Upper lobe of left lung (tissue), 6 donors: ENCODE measurements around the gene ARHGAP45. TPM values are rescaled to one million over a fixed set of nuclear protein-coding genes. Genes with fewer than 3 reads are reported as not detected.

Experiments used
- ATAC-seq, 2 donors: fragments of 200-7000 bp; cut with Tn5 transposase; one replicate each; pipeline ENCODE4 v1.9.1; 2022; ENCODE audit warnings: mild to moderate bottlenecking in 2 of 2, moderate library complexity in 2 of 2; ENCODE audit not compliant: low FRiP score in 2 of 2
- DNase-seq, 2 donors: peaks; one replicate each; pipeline ENCODE4 v3.0.0-alpha.2; 2019 to 2020
- H3K27ac ChIP-seq, 4 donors: fragments of 200-600 bp; sonication (generic); one replicate each; pipeline ENCODE4 v1.5.1; 2016 to 2019
- H3K27me3 ChIP-seq, 4 donors: fragments of 200-600 bp; sonication (generic); one replicate each; pipeline ENCODE4 v1.5.1; 2017 to 2019
- H3K36me3 ChIP-seq, 4 donors: fragments of 200-600 bp; sonication (generic); one replicate each; pipeline ENCODE4 v1.5.1; 2016 to 2019
- H3K4me1 ChIP-seq, 4 donors: fragments of 200-600 bp; sonication (generic); one replicate each; pipeline ENCODE4 v1.5.1; 2018 to 2019
- H3K4me3 ChIP-seq, 4 donors: fragments of 200-600 bp; sonication (generic); one replicate each; pipeline ENCODE4 v1.5.1; 2017 to 2019; ENCODE audit warnings: mild to moderate bottlenecking in 2 of 4, moderate library complexity in 1 of 4
- H3K9me3 ChIP-seq, 4 donors: fragments of 200-600 bp; sonication (generic); one replicate each; pipeline ENCODE4 v1.5.1; 2018 to 2019
- EP300 ChIP-seq, 4 donors: sonication (generic); formaldehyde crosslinking; IDR thresholded peaks; one replicate each; pipeline ENCODE4 v1.5.1; 2017; ENCODE audit warnings: antibody characterized with exemption in 4 of 4, control low read depth in 2 of 4
- POLR2A ChIP-seq, 4 donors: fragments of 450-650 bp; IDR thresholded peaks; one replicate each; pipeline ENCODE4 v1.5.1; 2016 to 2017; ENCODE audit warnings: antibody characterized with exemption in 4 of 4, mild to moderate bottlenecking in 2 of 4
- POLR2AphosphoS5 ChIP-seq, 2 donors: sonication (generic); formaldehyde crosslinking; IDR thresholded peaks; one replicate each; pipeline ENCODE4 v1.5.1; 2017; ENCODE audit warnings: antibody characterized with exemption in 2 of 2
- WGBS, 2 donors: methylation state at CpG; one replicate each; pipeline ENCODE4 v1.1.5; 2017 to 2018; 5-methylcytosine and 5-hydroxymethylcytosine counted together
- total RNA-seq, 6 donors: library from RNA; depleted of rRNA in 4 of 6; stranded (reverse); fragments of >200 nt in 4 of 6; gene quantifications; one replicate each; pipeline versions ENCODE4 v1.1.0 to v1.2.1, GENCODE V29; 2016 to 2021
- TF ChIP-seq, protein P1 (sequence below), 6 experiments: fragments of 450-650 bp in 4 of 6; fragments of 200-600 bp in 2 of 6; sonication (generic) in 2 of 6; IDR thresholded peaks; one replicate each; pipeline ENCODE4 v1.5.1; 2016 to 2019; ENCODE audit warnings: antibody characterized with exemption in 6 of 6
- donor health status: DM: no; HTN: no; CAD: no; lungs with moderate emphysema.
- donor health status: DM: no; HTN: yes; CAD: no; lungs with severe emphysema.

Gene ARHGAP45
- total RNA-seq, 6 donors from 2014 or later: 91.6 to 332 (median 123) TPM

DNA sequence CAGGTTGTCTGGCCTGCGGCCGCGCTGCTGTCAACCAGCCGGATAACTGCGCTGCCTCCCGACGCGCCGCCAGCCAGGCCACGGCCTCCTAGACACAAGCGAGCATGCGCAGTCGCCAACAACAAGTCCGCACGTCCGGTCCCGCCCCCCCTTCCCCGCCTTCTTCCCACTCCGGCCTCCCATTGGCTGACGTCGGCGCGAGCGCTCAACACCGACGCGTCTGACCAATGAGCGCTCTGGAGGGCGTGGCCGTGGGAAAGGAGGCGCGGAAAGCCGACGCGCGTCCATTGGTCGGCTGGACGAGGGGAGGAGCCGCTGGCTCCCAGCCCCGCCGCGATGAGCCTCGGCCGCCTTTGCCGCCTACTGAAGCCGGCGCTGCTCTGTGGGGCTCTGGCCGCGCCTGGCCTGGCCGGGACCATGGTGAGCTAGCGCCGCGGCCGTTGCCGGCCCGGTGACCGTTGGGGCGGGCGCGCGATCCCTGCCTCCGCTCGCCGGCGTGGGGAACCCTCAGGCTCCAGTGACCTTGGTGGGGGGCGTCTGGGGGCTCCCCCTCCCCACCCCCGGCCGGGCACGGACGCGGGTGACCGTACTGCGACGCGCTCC lies 36.8 kb downstream of the ARHGAP45 start, which contains the start of gene GPX4:
TSS of gene GPX4 (plus strand) at position 287 of the 603 bp plus-strand sequence. CDS start at position 337, 50 bp downstream.
- ATAC-seq (peak; percentile 90 to 93), DNase-seq (peak; percentile 98)
- peaks cover 59 to 79% (median 71%) of the 10 kb centered on the region in 4 donors for H3K4me1 ChIP-seq
- H3K27ac ChIP-seq: peak within 1 kb of the TSS; percentile 96 to 100 (median 97)
- TF ChIP-seq EP300 (IDR thresholded peaks at IDR 0.05): peak in 1 of 4 donors; percentile 76
- peak; percentile 92 to 97 for TF ChIP-seq POLR2AphosphoS5 (IDR thresholded peaks at IDR 0.05)
- TF ChIP-seq POLR2A (IDR thresholded peaks at IDR 0.05): peak in 3 of 4 donors; percentile 94 to 99 (median 98)
- TF ChIP-seq, protein P1, sequence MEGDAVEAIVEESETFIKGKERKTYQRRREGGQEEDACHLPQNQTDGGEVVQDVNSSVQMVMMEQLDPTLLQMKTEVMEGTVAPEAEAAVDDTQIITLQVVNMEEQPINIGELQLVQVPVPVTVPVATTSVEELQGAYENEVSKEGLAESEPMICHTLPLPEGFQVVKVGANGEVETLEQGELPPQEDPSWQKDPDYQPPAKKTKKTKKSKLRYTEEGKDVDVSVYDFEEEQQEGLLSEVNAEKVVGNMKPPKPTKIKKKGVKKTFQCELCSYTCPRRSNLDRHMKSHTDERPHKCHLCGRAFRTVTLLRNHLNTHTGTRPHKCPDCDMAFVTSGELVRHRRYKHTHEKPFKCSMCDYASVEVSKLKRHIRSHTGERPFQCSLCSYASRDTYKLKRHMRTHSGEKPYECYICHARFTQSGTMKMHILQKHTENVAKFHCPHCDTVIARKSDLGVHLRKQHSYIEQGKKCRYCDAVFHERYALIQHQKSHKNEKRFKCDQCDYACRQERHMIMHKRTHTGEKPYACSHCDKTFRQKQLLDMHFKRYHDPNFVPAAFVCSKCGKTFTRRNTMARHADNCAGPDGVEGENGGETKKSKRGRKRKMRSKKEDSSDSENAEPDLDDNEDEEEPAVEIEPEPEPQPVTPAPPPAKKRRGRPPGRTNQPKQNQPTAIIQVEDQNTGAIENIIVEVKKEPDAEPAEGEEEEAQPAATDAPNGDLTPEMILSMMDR (IDR thresholded peaks at IDR 0.05): no peak
- H3K4me3 ChIP-seq: peak within 1 kb of the TSS; percentile 77 to 96 (median 86)
- peaks cover 13 to 32% (median 32%) of the 10 kb centered on the region in 4 donors for H3K36me3 ChIP-seq
- 0 to 3% methylated on average over 6 to 23 of the region's 75 CpGs for WGBS, 2 donors
- no peaks in the 10 kb centered on the region for H3K27me3 ChIP-seq
- H3K9me3 ChIP-seq: no peaks in the 10 kb centered on the region

DNA sequence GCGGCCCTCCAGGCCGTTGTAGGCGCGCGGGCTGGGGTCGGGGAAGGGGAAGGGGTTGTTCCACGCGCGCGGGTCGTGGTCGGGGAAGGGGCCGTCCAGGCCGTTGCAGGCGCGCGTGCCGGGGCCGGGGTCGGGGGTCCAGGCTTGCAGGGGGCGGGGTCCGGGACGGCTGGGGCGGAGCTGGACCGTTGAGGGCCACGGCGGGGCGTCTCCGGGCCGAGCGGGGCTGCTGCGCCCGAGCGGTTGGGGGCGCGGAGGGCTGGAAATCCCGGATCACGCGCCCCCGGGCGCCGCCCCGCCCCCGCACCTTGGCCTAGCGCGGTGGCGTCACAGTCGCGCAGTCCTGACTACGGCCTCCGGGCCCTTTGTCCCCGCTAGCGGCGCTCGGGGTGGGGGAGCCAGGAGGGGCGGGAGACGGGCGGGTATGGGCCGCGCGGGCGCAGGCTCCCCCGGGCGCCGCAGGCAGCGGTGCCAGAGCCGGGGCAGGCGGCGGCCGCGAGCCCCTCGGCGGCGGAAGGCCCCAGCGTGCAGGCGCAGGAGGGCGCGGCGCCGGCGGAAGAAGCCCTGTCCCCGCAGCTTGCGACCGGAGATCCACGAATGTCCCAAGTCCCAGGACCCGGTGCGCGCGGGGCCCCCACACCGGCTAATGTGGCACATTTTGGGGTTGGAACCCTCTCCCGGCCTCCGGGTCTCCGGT lies 37.5 kb downstream of the ARHGAP45 start:
- H3K9me3 ChIP-seq: no peaks in the 10 kb centered on the region
- H3K4me1 ChIP-seq: peaks cover 53 to 72% (median 65%) of the 10 kb centered on the region in 4 donors
- TF ChIP-seq EP300 (IDR thresholded peaks at IDR 0.05) (peak in 1 of 4 donors; percentile 18), POLR2A (IDR thresholded peaks at IDR 0.05) (no peak), POLR2AphosphoS5 (IDR thresholded peaks at IDR 0.05) (peak in 1 of 2 donors; percentile 3)
- TF ChIP-seq, protein P1 (IDR thresholded peaks at IDR 0.05): peak in 3 of 6 experiments; percentile 11 to 27 (median 17)
- peak; percentile 9 to 60 for ATAC-seq
- H3K36me3 ChIP-seq: peaks cover 18 to 39% (median 38%) of the 10 kb centered on the region in 4 donors
- H3K27me3 ChIP-seq: no peaks in the 10 kb centered on the region
- peak overlapping the region; percentile 96 to 100 (median 97) for H3K27ac ChIP-seq
- DNase-seq: peak; percentile 85 to 96
- peak overlapping the region; percentile 77 to 96 (median 86) for H3K4me3 ChIP-seq
- 0% methylated on average over 48 of the region's 93 CpGs; no CpG with 5 or more reads in 1 of the 2 donors for WGBS, 2 donors

DNA sequence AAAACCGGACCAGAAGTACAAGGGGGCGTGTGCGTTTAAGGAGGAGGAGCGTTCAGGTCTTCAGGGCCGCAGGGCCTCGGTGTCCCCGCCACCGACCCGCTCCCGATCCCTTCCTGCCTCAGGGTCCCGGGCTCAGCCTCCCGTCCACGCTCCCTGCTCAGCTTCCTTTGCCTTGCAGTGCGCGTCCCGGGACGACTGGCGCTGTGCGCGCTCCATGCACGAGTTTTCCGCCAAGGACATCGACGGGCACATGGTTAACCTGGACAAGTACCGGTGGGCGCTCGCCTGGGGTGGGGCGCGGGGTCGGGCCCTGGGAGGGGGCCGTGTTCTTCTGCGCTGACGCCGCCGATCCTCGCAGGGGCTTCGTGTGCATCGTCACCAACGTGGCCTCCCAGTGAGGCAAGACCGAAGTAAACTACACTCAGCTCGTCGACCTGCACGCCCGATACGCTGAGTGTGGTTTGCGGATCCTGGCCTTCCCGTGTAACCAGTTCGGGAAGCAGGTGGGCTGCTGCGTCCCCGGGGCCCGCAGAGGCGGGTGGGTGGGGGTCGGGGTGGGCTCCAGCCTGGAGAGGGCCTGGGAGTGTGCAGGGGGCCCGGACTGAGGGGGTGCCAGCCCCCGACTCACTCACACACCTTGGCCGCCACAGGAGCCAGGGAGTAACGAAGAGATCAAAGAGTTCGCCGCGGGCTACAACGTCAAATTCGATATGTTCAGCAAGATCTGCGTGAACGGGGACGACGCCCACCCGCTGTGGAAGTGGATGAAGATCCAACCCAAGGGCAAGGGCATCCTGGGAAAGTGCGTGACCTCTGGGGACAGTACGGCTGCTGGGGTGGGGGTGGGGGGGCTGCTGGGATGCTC lies 38.3 kb downstream of the ARHGAP45 start:
- DNase-seq: peak in 1 of 2 donors; percentile 89
- no peak for ATAC-seq
- 40 to 70% methylated on average over 17 to 53 of the region's 69 CpGs for WGBS, 2 donors
- peaks cover 18 to 46% (median 46%) of the 10 kb centered on the region in 4 donors for H3K36me3 ChIP-seq
- no peaks in the 10 kb centered on the region for H3K9me3 ChIP-seq
- H3K4me1 ChIP-seq: peaks cover 45 to 65% (median 58%) of the 10 kb centered on the region in 4 donors
- peak; percentile 16 to 40 for TF ChIP-seq POLR2AphosphoS5 (IDR thresholded peaks at IDR 0.05)
- no peak for TF ChIP-seq POLR2A (IDR thresholded peaks at IDR 0.05)
- H3K4me3 ChIP-seq: peak overlapping the region; percentile 25 to 96 (median 86)
- H3K27me3 ChIP-seq: no peaks in the 10 kb centered on the region
- peak overlapping the region; percentile 96 to 100 (median 97) for H3K27ac ChIP-seq

DNA sequence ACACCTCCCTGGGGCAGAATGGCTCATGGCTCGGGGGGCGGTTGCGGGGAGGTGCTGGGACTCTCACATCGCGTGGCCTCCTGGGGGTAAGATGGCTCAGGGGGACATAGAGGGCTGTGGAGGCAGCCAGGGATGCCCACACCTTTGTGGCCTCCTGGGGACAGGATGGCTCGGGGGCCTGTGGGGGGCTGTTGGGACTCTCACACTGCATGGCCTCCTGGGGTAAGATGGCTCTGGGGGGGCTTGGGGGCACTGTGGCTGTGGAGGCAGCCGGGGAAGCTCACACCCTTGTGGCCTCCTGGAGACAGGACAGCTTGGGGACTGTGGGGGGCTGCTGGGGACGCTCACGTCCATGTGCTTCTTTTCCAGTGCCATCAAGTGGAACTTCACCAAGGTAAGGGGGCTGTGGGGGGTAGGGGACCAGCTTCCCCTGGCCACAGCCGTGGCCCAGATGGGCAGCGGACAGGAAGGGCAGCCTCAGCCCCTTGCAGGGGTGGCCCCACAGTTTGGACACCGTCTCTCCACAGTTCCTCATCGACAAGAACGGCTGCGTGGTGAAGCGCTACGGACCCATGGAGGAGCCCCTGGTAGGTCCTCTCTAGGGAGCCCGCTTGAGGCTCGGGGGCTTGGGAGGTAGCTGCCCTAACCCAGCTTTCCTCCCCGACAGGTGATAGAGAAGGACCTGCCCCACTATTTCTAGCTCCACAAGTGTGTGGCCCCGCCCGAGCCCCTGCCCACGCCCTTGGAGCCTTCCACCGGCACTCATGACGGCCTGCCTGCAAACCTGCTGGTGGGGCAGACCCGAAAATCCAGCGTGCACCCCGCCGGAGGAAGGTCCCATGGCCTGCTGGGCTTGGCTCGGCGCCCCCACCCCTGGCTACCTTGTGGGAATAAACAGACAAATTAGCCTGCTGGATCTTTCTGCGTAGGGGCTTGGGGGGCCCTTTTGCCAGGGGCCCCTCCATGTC lies 39.2 kb downstream of the ARHGAP45 start:
- 86 to 91% methylated on average over 17 to 24 of the region's 32 CpGs for WGBS, 2 donors
- Histone ChIP-seq H3K27ac (peak overlapping the region; percentile 2 to 97 (median 96)), H3K4me3 (peak overlapping the region in 2 of 4 donors; percentile 79 to 96), H3K36me3 (peaks cover 23 to 56% (median 55%) of the 10 kb centered on the region in 4 donors), H3K9me3 (no peaks in the 10 kb centered on the region), H3K27me3 (no peaks in the 10 kb centered on the region), H3K4me1 (peaks cover 36 to 55% (median 49%) of the 10 kb centered on the region in 4 donors)
- TF ChIP-seq, protein P1 (IDR thresholded peaks at IDR 0.05): peak in 2 of 6 experiments; percentile 4 to 12
- TF ChIP-seq POLR2A (IDR thresholded peaks at IDR 0.05) (no peak), EP300 (IDR thresholded peaks at IDR 0.05) (no peak)
- peak in 1 of 2 donors; percentile 87 for DNase-seq
- ATAC-seq: no peak
